ENCODE results near the gene STUM.

DNA sequence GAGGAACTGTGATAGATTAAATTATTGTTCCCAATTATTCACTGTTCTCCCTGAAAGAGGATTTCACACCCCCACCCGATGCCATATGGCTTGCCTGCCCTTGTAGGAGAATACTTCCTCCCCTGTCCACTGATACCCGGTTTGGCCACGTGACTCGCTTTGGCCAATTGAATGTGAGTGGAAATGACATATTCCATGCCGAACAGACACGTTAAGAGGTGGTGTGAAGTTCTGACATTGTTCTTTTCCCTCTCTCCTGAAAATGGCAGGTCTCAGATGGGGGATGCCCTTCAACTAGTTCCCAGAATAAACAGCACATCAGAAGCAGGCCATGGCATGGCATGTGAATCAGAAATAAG, 5.3 kb downstream of the STUM start:
- TF ChIP-seq POLR2A (IDR thresholded peaks at IDR 0.05) (no peak), CTCF (IDR thresholded peaks at IDR 0.05) (no peak)

Measured in adrenal gland (tissue), 5 donors.